HG02610 (cell line): ENCODE measurements around the gene SHBG.
"Not testable (repeated sequence)": the region's sequence is repeated elsewhere in the genome, so short reads cannot be mapped to it uniquely, and the experiment has no call there.

Experiments
- ATAC-seq: cut with Tn5 transposase; IDR thresholded peaks from one replicate; pipeline ENCODE4 v1.9.1; 2021; ENCODE audit warnings: mild to moderate bottlenecking, moderate library complexity; ENCODE audit not compliant: unreplicated experiment

Gene SHBG, protein sequence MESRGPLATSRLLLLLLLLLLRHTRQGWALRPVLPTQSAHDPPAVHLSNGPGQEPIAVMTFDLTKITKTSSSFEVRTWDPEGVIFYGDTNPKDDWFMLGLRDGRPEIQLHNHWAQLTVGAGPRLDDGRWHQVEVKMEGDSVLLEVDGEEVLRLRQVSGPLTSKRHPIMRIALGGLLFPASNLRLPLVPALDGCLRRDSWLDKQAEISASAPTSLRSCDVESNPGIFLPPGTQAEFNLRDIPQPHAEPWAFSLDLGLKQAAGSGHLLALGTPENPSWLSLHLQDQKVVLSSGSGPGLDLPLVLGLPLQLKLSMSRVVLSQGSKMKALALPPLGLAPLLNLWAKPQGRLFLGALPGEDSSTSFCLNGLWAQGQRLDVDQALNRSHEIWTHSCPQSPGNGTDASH

DNA sequence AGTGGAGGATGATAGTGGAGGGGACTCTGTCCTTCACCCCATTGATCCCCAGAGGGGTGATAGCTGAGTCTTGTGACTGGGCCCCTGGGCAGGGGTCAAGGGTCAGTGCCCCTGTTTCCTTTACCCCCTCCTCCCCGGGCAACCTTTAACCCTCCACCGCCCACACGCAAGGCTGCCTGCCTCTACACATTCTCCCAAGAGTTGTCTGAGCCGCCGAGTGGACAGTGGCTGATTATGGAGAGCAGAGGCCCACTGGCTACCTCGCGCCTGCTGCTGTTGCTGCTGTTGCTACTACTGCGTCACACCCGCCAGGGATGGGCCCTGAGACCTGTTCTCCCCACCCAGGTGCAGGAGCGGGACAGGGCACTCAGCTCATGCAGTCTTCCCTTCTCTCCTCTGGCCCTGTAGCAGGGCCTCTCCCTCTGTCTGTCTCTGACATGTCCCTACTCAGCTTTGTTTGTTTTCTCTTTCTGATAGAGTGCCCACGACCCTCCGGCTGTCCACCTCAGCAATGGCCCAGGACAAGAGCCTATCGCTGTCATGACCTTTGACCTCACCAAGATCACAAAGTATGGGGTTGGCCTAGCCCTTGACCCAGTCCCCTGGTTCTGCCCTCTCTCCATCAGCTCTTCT lies at the start of gene SHBG:
SHBG (plus strand) TSS at position 197 of the 633 bp plus-strand sequence; CDS start at position 235, 38 bp downstream.
- ATAC-seq, result no peak

DNA sequence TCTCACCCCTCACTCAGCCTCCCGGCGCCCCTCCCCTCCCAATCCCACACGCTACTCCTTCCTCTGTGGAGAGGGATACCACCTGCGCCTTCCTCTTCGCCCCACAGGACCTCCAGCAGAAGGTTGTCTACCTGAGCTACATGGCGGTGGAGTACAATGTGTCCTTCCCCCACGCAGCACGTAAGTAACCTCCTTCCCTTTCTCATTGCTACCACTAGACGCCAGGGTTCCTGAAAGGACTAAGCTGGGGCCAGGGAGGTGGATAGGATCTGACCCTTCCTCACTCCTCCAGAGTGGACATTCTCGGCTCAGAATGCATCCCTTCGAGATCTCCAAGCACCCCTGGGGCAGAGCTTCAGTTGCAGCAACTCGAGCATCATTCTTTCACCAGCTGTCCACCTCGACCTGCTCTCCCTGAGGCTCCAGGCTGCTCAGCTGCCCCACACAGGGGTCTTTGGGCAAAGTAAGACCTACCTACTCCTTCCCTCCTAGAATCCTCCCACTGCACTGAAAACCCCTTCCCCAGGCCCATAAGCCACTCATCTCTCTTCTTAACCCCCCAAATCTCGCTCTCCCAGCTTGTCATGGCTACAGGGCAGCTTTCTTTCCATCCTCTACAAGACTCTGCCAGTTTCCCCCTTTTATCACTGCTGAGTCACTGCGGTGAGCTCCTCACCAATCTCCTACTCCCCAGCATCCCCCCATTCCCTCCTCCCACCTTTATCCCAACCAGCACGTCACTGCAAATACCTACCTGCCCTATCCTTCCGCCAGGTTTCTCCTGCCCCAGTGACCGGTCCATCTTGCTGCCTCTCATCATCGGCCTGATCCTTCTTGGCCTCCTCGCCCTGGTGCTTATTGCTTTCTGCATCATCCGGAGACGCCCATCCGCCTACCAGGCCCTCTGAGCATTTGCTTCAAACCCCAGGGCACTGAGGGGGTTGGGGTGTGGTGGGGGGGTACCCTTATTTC lies 49.0 kb upstream of the SHBG start:
- ATAC-seq, result no peak

DNA sequence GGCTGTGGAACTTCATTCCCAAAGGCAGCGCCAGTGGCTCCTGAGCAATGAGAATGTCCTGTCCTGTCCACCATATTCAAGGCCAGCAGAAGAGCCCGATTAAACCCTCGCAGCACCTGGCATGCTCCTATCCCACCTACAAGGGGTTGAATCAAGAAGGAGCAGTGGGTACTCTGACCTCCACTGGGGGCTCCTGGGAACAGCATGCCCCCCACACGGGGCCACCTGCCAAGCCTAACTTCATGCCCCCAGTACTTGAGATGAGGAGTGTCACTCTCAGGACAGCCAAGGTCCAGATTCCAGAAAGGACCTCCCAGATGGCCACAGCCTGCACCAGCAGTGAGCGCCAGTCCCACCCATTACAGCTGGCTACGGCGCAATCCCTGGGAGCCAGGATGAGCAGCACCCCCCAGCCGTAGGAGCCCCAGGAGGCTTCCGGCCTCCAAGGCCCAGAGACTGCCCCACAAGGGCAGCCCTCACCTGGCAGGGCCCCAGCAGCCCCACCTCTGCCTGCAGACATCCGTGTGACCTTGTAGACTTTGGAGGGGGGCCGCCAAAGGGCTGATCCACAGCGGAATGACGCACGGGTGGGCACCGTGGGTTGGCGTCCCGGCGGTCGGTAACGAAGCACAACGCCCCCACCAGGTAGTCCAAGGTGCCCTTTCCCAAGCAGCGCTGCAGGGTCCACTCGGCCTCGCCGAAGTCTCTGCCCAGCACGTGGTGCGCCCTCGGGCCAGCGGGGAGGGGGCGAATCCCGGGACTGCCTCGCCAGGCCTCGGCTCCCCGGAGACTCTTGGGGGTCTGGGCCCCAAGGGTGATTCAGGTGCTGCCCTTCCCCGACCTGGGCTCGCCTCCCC lies 47.3 kb upstream of the SHBG start:
- no peak for ATAC-seq

DNA sequence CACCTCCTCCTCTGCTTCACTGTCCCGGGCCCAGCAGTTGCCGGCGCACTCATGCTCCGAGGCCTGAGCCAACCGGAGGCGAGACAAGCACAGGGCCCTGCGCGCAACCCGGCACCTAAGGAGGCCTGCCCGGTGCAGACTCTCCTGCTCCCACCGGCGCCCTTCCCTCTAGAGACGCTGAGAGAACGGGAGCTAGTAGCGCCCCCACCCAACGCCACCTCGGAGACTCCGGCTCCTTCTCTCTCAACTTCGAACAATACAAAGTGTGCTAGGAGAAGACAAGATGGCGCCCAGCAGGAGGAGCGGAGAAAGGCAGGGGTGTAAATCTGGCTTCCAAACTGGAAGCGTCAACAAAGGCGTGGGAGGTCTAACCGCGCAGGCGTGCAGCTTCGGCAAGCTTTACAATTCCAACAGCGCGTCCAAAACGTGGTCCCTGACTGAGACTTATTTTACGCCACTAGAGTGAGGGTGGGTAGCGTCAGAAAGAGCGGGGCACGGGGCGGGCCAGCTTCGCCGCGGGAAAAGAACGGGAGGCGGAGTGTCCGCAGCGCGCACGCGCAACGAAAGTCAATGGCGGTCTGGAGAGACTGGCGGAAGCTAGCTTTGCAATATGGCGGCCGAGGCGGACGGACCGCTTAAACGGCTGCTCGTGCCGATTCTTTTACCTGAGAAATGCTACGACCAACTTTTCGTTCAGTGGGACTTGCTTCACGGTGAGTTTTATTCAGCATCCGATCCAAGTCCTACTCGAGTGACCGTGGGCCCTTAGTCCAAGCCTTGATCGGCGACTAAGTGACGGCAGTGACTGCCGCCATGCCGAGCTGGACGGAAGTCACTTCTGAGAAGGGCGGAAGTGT lies 46.5 kb upstream of the SHBG start, which contains the start of gene MPDU1:
MPDU1 (plus strand) TSS at position 600 of the 857 bp plus-strand sequence; CDS start at position 611, 11 bp downstream.
- ATAC-seq, result peak; percentile 58

DNA sequence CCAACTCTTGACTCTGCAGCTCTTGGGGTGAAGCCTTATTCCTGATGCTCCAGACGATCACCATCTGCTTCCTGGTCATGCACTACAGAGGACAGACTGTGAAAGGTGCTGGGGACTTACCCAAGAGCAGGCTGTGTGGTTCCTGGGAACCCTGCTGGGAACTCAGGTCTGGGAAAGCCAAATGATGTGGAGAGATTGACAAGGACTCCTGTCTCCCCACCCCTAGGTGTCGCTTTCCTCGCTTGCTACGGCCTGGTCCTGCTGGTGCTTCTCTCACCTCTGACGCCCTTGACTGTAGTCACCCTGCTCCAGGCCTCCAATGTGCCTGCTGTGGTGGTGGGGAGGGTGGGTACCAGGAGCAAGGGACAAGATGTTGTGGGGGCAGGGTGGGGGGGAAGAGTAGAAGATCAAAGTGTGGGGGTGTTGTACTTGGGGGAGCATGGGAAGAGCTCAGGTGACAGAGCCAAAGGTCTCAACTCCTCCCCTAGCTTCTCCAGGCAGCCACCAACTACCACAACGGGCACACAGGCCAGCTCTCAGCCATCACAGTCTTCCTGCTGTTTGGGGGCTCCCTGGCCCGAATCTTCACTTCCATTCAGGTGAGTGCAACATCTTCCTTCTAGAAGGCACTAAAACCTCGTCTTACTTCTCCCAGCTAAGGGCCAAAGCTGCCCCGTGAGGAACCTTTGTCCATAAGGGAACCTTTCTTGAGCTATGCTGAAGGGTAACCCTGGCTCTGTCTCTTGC lies 43.1 kb upstream of the SHBG start:
- no peak for ATAC-seq

DNA sequence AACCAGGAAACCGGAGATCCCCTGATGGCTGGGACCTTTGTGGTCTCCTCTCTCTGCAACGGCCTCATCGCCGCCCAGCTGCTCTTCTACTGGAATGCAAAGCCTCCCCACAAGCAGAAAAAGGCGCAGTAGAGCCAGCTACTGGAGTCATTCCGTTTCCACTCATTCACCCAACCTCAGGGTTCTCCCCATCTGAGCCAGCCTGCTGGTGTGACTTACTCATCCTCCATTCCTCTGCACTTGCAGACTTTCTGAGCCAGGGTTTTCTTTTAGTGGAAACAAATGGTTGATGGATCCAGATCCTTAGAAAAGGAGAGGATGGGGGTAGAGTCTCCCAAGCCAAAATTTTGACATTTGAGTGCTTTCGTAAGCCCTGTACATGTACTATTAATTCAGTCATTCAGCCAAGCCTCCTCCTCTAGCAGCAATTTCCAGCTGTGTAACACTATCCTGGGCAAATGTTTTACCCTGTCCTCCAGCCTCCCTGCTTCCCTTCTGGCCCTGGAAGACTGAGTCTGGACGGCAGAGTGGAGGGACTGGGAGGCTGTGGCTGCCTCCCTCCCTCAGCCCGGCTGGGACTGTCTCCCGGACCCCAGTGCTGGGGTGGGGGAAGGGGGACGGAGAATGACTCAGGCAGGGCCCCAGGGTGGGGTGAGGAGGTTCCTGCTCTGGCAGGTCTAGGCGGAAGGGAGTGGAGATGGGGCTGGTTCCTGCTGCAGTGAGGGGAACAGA lies 42.3 kb upstream of the SHBG start:
- no peak for ATAC-seq

DNA sequence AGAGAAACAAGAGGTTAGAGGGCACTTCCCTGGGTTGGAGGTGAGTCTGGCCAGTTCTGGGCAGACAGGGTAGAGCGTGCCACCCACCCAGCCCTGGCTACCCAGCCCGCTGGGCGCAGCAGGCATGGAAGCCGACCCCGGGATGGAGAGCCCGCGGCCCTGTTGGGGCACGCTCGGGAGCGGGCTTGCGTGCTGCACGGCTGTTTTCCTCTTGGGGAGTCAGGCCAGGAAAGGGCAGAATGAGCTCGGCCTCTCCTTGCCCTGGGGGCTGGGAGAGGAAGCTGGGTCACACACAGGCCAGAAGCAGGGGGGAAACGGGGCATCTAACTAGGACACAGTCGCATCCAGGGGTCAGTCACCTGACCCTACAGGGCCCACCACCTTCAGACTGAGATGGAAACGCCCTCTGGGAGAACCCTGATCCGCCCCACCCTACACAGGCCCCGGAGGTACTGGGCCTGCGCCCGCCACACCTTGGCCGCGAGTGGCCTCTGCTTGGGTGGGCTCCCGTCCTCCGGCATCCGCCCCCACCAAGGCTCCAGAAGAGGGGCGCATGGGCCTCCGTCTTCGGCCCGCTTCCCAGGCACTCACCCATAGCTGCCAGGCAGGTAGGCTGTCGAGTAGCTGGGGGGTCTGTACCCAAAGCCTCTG lies 41.3 kb upstream of the SHBG start:
- ATAC-seq, result no peak

DNA sequence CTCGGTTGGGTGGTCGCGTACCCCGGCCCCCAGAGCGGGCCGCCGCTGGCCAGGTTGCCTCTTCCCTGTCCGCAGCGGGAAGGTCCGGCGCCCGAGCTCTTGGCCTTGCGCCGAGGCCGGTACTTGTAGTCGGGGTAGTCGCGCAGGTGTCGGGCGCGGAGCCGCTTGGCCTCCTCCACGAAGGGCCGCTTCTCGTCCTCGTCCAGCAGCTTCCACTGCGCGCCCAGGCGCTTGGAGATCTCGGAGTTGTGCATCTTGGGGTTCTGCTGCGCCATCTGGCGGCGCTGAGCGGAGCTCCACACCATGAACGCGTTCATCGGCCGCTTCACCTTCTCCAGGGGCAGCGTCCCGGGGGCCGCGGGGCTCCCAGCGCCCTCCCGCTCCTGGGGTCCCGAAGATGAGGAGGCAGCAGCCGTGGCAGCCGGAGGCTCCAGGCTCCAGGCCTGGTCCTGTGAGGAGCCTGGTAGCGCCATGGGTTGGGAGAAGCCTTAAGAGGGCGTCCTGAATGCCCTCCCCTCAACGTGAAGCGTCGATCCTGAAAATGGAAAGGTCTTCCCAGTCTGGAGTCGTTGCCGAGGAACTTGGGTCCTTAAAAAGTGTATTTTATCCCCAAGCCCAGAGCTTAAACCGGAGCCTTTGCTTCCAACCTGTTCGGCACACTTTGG lies 40.6 kb upstream of the SHBG start:
- ATAC-seq, result no peak

DNA sequence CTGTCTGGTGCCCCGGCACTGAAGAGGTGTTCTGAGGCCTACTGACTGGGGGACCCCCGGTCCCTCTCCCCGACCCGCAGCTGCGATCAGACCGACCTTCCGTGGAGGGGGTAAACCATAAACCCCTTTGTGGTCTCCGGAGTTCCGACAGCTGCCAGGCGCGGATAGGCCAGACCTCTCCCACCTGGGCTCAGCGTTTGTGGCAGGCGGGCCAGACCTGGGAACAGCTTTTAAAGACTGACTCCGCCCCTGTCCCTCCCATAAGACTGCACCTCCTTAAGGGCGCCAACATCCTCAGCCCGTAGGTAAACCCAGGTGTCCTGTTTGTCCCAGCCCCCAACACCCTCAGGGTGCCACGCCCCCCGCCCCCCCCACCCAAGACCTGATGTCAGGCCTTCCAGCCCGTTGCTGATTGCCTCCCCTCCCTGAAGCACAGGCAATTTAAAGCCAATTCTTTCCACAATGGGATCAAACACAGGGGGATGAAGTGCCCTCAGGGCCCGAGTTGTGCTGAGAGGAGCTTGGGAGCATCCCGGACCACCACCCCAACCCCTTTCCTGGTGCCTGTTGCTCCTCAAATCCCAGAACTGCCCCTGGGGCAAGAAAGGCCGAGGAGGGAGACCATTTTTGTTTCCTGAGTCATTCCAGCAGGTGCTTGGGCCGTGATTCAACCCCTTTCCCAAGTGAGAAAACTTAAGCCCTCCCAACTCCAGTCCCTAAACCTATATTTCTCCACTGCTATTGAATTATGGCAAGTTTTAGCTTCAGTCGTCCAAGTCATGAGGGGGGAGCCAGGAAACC lies 39.8 kb upstream of the SHBG start, which contains the start of gene SOX15:
SOX15 (minus strand) TSS at position 204 of the 801 bp plus-strand sequence. CDS start 418 bp downstream, outside the sequence.
- no peak for ATAC-seq

DNA sequence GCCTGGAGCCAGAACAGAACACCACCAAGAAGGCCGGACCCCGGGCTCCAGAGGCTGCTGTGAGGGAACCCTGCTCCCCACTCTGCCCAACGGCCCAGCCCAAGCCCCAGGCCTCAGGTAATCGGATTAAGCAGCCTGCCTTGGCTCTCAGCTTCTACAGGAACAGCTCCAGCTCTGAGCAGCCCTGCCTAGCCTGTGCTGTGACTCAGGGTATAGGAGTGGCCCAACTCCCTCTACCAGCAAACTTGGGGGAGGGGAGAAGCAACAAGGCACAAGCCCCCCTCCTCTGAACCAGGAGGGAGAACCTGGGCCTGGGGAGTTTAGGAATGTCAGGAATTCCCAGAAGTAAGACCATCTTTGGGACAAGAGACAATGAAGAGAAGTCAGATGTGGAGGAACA lies 39.2 kb upstream of the SHBG start:
- ATAC-seq, result no peak

DNA sequence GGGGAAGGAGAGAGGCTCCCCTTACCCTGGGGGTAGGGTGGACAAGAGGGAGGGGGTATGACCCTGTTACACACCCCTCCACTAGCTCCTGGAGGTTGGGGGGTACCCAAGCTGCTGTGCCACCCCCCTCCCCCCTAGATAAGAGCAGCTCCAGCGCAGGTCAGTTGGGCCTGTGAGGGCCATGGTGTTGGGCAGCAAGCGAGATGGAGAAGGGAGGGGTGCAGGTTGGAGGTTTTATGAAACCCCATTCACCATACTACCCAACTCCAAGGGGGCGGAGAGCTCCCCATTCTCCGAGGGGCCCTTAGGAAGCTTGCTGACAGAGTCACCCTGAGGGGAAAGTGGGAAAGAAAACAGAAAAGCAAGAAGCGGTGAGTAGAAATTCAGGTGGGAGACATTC lies 38.3 kb upstream of the SHBG start:
- ATAC-seq, result no peak

DNA sequence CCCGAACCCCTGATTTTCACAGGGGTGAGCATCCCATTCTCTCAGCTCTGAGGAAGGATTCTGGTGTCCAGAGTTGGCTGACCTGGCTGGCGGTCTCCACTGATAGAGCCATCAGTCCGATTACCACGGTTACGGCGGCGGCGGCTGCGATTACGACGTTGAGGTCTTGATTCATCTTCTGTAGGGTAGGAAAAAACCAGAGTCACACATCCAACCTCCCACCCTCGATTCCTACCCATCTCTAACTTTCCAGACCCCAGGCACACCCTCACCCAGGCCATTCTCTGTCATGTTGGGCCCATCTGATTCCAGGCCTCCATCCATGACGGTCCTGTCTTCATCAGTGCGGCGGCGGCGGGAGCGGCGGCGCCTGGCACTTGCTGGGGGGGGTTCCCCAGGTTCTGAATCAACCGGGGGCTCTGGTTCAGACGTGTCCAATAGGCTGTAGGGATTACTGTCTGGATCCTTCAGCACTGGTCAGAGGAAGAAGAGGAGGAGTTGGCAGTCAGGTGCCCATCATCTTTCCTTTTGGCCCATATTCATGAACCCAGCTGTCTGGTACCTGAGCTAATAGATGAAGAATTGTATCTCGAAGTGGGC lies 37.4 kb upstream of the SHBG start:
- no peak for ATAC-seq

DNA sequence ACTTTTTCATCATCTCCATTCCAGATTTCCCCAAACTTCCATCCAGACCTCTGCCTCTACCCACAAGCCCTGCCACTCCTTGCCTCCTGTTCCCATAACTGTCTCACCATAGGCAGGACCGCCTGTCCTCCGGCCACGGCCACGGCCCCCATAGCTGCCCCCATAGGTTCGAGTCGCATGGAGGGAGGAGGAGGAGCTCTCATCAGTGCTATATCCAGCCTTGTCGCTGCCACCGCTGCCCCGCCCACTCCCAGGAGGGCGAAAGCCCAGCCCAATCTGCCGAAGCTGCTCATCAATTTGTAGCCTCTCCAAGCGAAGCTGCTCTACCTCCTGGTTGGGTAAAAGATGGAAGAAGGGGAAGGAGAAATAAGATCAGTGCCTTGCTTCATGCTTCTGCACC lies 36.6 kb upstream of the SHBG start:
- ATAC-seq, result no peak

DNA sequence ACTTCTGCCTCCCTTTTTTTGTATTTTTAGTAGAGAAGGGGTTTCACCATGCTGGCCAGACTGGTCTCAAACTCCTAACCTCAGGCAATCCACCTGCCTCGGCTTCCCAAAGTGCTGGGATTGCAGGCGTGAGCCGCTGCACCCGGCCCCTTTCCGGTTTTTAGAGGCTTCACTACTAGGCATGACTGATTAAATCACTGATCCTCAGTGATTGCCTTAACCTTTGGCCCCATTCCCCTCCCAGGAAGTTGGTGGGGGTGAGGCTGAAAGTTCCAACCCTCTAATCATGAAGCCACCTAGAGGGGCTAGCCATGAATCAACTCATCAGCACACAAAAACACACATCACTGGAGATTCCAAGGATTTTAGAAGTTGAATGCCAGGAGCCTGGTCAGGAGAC lies 32.4 kb upstream of the SHBG start:
- not testable (repeated sequence) for ATAC-seq

DNA sequence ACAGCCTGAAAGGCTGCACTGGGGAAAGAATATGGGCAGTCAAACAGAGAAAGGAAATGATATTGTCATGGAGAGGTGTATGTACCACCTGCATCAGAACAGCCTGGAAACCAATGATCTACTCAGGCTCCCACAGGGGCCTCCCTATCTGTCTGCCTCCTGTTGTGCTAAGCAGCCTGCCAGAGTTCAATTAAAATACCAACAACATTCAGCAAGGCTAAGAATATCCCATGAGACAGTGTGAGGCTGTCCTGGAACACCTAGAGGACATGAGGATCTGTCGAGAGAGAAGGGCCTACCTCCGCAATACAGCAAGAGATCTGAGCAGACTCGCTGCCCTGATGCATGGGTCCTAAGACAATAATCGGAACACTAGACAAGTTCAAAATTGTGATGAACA lies 23.7 kb upstream of the SHBG start:
- no peak for ATAC-seq

DNA sequence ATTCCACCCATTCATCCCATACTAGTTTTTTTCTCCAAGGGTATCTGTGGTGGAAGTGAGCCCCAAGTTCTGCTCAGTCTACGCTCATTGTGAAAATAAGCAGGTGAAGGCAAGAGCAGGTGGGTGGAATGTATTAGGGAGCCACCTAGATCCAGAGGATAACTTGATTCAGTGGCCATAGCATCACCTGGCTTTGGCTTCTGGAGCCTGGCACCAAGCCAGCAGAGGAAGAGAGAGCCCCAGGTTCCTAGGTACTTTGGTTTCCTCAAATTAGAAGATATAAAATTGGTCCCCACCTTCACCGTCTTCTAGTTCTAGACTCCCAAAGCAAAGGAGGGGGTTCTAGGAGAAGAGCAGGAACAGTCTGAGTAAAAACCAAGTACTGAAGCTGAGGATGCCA lies 19.3 kb upstream of the SHBG start:
- ATAC-seq, result no peak
